WTC11 (cell line): ENCODE data around the gene PRLR. TPM values are rescaled to one million over a fixed set of nuclear protein-coding genes. Genes with fewer than 3 reads are reported as not detected.

ENCODE experiments used
- ATAC-seq: fragments of 200-7000 bp; cut with Tn5 transposase; 2 replicates; pipeline ENCODE4 v1.10.0; 2021; ENCODE audit warnings: mild to moderate bottlenecking, moderate library complexity
- CTCF ChIA-PET: fragments of 300-600 bp; sonication (Branson Sonifier 250); formaldehyde crosslinking; loops from one replicate; lab custom pipeline; 2021; ENCODE audit warnings: antibody characterized with exemption; lab: Charles Lee
- POLR2A ChIA-PET: fragments of 350-600 bp; sonication (Branson Sonifier 250); formaldehyde crosslinking; loops from one replicate; lab custom pipeline; 2021; ENCODE audit warnings: antibody characterized with exemption; lab: Charles Lee
- DNase-seq: peaks from one replicate; pipeline ENCODE4 v3.0.0; 2021; ENCODE audit warnings: low spot score
- H3K27ac Mint-ChIP-seq: 2 replicates; pipeline ENCODE4 v1.8.0; 2021; ENCODE audit warnings: mixed read lengths
- H3K27me3 Mint-ChIP-seq: 2 replicates; pipeline ENCODE4 v1.8.0; 2021; ENCODE audit warnings: low read depth, mild to moderate bottlenecking, moderate library complexity, mixed read lengths
- H3K36me3 Mint-ChIP-seq: 2 replicates; pipeline ENCODE4 v1.8.0; 2021; ENCODE audit warnings: mixed read lengths
- H3K4me1 Mint-ChIP-seq: 2 replicates; pipeline ENCODE4 v1.8.0; 2022; ENCODE audit warnings: mixed read lengths
- H3K4me3 Mint-ChIP-seq: 2 replicates; pipeline ENCODE4 v1.8.0; 2021; ENCODE audit warnings: mild to moderate bottlenecking, moderate library complexity, mixed read lengths
- H3K9me3 Mint-ChIP-seq: 2 replicates; pipeline ENCODE4 v1.8.0; 2021; ENCODE audit warnings: mixed read lengths
- ATF1 ChIP-seq: sonication (generic); formaldehyde crosslinking; IDR thresholded peaks from 2 replicates; pipeline ENCODE4 v1.8.1; 2023; ENCODE audit warnings: mild to moderate bottlenecking, moderate library complexity, missing genetic modification reagents
- CDX4 ChIP-seq: fragments of 250-450 bp; sonication (Bioruptor Pico); IDR thresholded peaks from 2 replicates; pipeline ENCODE4 v1.9.0; 2021; ENCODE audit warnings: moderate library complexity, mild to moderate bottlenecking, inconsistent platforms, borderline replicate concordance
- CREM ChIP-seq: sonication (generic); formaldehyde crosslinking; IDR thresholded peaks from 2 replicates; pipeline ENCODE4 v1.8.1; 2022; ENCODE audit warnings: mild to moderate bottlenecking, missing genetic modification reagents, moderate library complexity
- E2F5 ChIP-seq: sonication (generic); formaldehyde crosslinking; IDR thresholded peaks from 2 replicates; pipeline ENCODE4 v1.8.1; 2022; ENCODE audit warnings: mild to moderate bottlenecking, moderate library complexity, missing genetic modification reagents
- ETV6 ChIP-seq: sonication (generic); formaldehyde crosslinking; IDR thresholded peaks from 2 replicates; pipeline ENCODE4 v1.8.1; 2022; ENCODE audit warnings: mild to moderate bottlenecking, missing genetic modification reagents
- HMGA2 ChIP-seq: fragments of 250-450 bp; sonication (Bioruptor Pico); IDR thresholded peaks from 2 replicates; pipeline ENCODE4 v1.4.0; 2021; ENCODE audit warnings: mild to moderate bottlenecking, moderate library complexity
- KAT7 ChIP-seq: sonication (generic); formaldehyde crosslinking; IDR thresholded peaks from 2 replicates; pipeline ENCODE4 v1.8.1; 2023; ENCODE audit warnings: missing genetic modification reagents, mild to moderate bottlenecking, borderline replicate concordance
- MAX ChIP-seq: sonication (generic); formaldehyde crosslinking; IDR thresholded peaks from 2 replicates; pipeline ENCODE4 v1.8.0; 2022; ENCODE audit warnings: mild to moderate bottlenecking, missing genetic modification reagents
- NFYB ChIP-seq: sonication (generic); formaldehyde crosslinking; conservative IDR thresholded peaks from 2 replicates; pipeline ENCODE4 v1.8.0; 2022; ENCODE audit warnings: low read depth, missing genetic modification reagents
- NR1H2 ChIP-seq: sonication (generic); formaldehyde crosslinking; IDR thresholded peaks from 2 replicates; pipeline ENCODE4 v1.9.0; 2021; ENCODE audit warnings: mild to moderate bottlenecking, moderate library complexity, missing genetic modification reagents
- SMAD3 ChIP-seq: sonication (generic); formaldehyde crosslinking; IDR thresholded peaks from 2 replicates; pipeline ENCODE4 v1.8.0; 2022; ENCODE audit warnings: missing genetic modification reagents, mild to moderate bottlenecking, borderline replicate concordance
- SMAD4 ChIP-seq: sonication (generic); formaldehyde crosslinking; IDR thresholded peaks from 2 replicates; pipeline ENCODE4 v1.8.0; 2022; ENCODE audit warnings: mild to moderate bottlenecking, missing genetic modification reagents
- TEAD1 ChIP-seq: sonication (generic); formaldehyde crosslinking; IDR thresholded peaks from 2 replicates; pipeline ENCODE4 v1.8.0; 2022; ENCODE audit warnings: mild to moderate bottlenecking, missing genetic modification reagents
- TP53 ChIP-seq: sonication (generic); formaldehyde crosslinking; IDR thresholded peaks from 2 replicates; pipeline ENCODE4 v1.8.1; 2023; ENCODE audit warnings: mild to moderate bottlenecking, missing genetic modification reagents
- USF2 ChIP-seq: sonication (generic); formaldehyde crosslinking; IDR thresholded peaks from 2 replicates; pipeline ENCODE4 v1.8.1; 2023; ENCODE audit warnings: mild to moderate bottlenecking, missing genetic modification reagents, moderate library complexity
- ZBTB43 ChIP-seq: sonication (generic); formaldehyde crosslinking; IDR thresholded peaks from 2 replicates; pipeline ENCODE4 v1.8.1; 2023; ENCODE audit warnings: mild to moderate bottlenecking, missing genetic modification reagents
- ZNF416 ChIP-seq: fragments of 250-450 bp; sonication (Bioruptor Pico); IDR thresholded peaks from 2 replicates; pipeline ENCODE4 v1.9.0; 2021; ENCODE audit warnings: mild to moderate bottlenecking, inconsistent platforms
- total RNA-seq: library from RNA; stranded (reverse); gene quantifications from 3 replicates; pipeline ENCODE4 v1.2.3, GENCODE V29; 2021
- TF ChIP-seq, protein P1 (sequence below): fragments of 250-450 bp; sonication (Bioruptor Pico); conservative IDR thresholded peaks from 2 replicates; pipeline ENCODE4 v1.9.0; 2021; ENCODE audit warnings: mild to moderate bottlenecking
- TF ChIP-seq, protein P2 (sequence below): fragments of 250-450 bp; sonication (Bioruptor Pico); IDR thresholded peaks from 2 replicates; pipeline ENCODE4 v1.9.0; 2021; ENCODE audit warnings: mild to moderate bottlenecking
- TF ChIP-seq, protein P3 (sequence below): sonication (generic); formaldehyde crosslinking; IDR thresholded peaks from 2 replicates; pipeline ENCODE4 v1.8.0; 2022; ENCODE audit warnings: missing genetic modification reagents
- TF ChIP-seq, protein P4 (sequence below): sonication (generic); formaldehyde crosslinking; IDR thresholded peaks from 2 replicates; pipeline ENCODE4 v1.8.0; 2023; ENCODE audit warnings: missing genetic modification reagents

Gene PRLR
- total RNA-seq, 1 experiment from 2014 or later = 3.2 TPM

- H3K36me3 Mint-ChIP-seq = no peaks in the 10 kb centered on the region
- no peak for TF ChIP-seq NR1H2 (CRISPR knock-in tag)
- no peak for TF ChIP-seq ETV6 (CRISPR knock-in tag)
- no peak for TF ChIP-seq NFYB (CRISPR knock-in tag)
- no peak for TF ChIP-seq SMAD3 (CRISPR knock-in tag)
- no peak for TF ChIP-seq E2F5
- no peak for TF ChIP-seq CDX4
- TF ChIP-seq, protein P1, sequence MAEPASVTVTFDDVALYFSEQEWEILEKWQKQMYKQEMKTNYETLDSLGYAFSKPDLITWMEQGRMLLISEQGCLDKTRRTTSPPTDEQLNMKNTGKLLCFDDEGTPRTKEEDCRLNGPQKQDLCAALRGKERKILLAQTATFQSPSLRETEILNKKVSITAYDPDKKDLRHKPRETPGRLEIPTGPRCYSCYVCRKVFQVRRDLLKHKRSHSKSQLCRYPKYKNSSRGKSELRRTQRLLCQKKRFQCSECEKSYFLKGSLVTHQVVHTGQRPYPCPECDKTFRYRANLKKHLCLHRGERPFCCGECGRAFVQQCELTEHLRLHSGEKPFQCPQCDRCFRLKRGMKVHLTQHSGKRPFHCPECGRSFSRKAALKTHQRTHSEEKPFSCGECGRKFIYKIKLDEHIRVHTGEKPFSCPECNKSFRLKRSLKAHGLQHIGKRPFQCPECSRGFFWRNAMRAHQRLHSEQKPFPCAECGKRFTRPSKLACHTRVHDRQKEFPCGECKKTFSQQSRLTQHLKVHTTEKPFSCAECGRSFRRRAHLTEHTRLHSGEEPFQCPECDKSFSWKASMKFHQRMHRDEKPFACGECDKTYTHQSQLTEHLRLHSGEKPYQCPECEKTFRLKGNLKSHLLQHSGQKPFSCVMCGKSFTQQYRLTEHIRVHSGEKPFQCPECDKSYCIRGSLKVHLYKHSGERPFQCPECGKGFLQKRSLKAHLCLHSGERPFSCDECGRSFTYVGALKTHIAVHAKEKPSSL (CRISPR knock-in tag) = no peak
- ChIA-PET POLR2A (no interaction called here), CTCF (no interaction called here)
- no peaks in the 10 kb centered on the region for H3K9me3 Mint-ChIP-seq
- DNase-seq (no peak), ATAC-seq (no peak)
- H3K4me3 Mint-ChIP-seq = no peak overlapping the region
- H3K27ac Mint-ChIP-seq = no peak overlapping the region
- no peaks in the 10 kb centered on the region for H3K27me3 Mint-ChIP-seq
- H3K4me1 Mint-ChIP-seq = peaks cover 20% of the 10 kb centered on the region
These were observed 171.0 kb downstream of the PRLR start for GRCh38 chr5:35059251-35059650.

DNA sequence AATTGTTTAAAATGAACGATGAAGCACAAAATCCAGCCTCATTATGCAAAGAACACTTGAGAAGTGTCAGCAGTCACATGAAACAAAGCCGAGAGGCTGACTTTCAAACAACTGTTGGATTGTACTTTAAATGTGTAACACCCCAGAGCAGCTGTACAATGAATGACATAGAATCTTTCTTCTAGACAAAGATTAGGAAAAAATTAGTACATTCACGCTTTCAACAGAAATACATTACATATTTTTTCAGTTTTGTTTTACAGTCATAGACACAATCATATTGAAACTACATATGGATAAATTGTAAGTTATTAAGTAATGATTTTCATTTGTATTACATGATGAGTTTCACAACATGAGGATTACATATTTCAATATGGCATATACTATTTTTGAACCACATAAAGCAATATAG, 171.9 kb downstream of the PRLR start:
- H3K27me3 Mint-ChIP-seq = no peaks in the 10 kb centered on the region
- POLR2A ChIA-PET = no interaction called here
- no peaks in the 10 kb centered on the region for H3K36me3 Mint-ChIP-seq
- no peaks in the 10 kb centered on the region for H3K9me3 Mint-ChIP-seq
- no peak overlapping the region for H3K4me3 Mint-ChIP-seq
- no peak overlapping the region for H3K27ac Mint-ChIP-seq
- CTCF ChIA-PET = no interaction called here
- ATAC-seq (no peak), DNase-seq (no peak)
- peaks cover 20% of the 10 kb centered on the region for H3K4me1 Mint-ChIP-seq
- TF ChIP-seq, protein P2, sequence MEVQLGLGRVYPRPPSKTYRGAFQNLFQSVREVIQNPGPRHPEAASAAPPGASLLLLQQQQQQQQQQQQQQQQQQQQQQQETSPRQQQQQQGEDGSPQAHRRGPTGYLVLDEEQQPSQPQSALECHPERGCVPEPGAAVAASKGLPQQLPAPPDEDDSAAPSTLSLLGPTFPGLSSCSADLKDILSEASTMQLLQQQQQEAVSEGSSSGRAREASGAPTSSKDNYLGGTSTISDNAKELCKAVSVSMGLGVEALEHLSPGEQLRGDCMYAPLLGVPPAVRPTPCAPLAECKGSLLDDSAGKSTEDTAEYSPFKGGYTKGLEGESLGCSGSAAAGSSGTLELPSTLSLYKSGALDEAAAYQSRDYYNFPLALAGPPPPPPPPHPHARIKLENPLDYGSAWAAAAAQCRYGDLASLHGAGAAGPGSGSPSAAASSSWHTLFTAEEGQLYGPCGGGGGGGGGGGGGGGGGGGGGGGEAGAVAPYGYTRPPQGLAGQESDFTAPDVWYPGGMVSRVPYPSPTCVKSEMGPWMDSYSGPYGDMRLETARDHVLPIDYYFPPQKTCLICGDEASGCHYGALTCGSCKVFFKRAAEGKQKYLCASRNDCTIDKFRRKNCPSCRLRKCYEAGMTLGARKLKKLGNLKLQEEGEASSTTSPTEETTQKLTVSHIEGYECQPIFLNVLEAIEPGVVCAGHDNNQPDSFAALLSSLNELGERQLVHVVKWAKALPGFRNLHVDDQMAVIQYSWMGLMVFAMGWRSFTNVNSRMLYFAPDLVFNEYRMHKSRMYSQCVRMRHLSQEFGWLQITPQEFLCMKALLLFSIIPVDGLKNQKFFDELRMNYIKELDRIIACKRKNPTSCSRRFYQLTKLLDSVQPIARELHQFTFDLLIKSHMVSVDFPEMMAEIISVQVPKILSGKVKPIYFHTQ (CRISPR knock-in tag) = no peak
- TF ChIP-seq ZNF416 (no peak), USF2 (CRISPR knock-in tag) (no peak), CREM (CRISPR knock-in tag) (no peak), TEAD1 (CRISPR knock-in tag) (no peak), MAX (no peak), ATF1 (CRISPR knock-in tag) (no peak), TP53 (no peak), HMGA2 (CRISPR knock-in tag) (no peak), ZBTB43 (CRISPR knock-in tag) (no peak), E2F5 (no peak), KAT7 (CRISPR knock-in tag) (no peak), SMAD4 (no peak)
- TF ChIP-seq, protein P3, sequence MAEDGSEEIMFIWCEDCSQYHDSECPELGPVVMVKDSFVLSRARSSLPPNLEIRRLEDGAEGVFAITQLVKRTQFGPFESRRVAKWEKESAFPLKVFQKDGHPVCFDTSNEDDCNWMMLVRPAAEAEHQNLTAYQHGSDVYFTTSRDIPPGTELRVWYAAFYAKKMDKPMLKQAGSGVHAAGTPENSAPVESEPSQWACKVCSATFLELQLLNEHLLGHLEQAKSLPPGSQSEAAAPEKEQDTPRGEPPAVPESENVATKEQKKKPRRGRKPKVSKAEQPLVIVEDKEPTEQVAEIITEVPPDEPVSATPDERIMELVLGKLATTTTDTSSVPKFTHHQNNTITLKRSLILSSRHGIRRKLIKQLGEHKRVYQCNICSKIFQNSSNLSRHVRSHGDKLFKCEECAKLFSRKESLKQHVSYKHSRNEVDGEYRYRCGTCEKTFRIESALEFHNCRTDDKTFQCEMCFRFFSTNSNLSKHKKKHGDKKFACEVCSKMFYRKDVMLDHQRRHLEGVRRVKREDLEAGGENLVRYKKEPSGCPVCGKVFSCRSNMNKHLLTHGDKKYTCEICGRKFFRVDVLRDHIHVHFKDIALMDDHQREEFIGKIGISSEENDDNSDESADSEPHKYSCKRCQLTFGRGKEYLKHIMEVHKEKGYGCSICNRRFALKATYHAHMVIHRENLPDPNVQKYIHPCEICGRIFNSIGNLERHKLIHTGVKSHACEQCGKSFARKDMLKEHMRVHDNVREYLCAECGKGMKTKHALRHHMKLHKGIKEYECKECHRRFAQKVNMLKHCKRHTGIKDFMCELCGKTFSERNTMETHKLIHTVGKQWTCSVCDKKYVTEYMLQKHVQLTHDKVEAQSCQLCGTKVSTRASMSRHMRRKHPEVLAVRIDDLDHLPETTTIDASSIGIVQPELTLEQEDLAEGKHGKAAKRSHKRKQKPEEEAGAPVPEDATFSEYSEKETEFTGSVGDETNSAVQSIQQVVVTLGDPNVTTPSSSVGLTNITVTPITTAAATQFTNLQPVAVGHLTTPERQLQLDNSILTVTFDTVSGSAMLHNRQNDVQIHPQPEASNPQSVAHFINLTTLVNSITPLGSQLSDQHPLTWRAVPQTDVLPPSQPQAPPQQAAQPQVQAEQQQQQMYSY = no peak
- TF ChIP-seq, protein P4, sequence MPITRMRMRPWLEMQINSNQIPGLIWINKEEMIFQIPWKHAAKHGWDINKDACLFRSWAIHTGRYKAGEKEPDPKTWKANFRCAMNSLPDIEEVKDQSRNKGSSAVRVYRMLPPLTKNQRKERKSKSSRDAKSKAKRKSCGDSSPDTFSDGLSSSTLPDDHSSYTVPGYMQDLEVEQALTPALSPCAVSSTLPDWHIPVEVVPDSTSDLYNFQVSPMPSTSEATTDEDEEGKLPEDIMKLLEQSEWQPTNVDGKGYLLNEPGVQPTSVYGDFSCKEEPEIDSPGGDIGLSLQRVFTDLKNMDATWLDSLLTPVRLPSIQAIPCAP (CRISPR knock-in tag) = no peak
